ENCODE data around the gene IMP3. TPM values are rescaled to one million over a fixed set of nuclear protein-coding genes. Genes with fewer than 3 reads are reported as not detected.

The IMP3 gene
- total and polyA plus RNA-seq, 8 donors: 3.5 to 137 (median 74.1) TPM

- TF ChIP-seq POLR2A (IDR thresholded peaks at IDR 0.05) (no peak), POLR2AphosphoS5 (IDR thresholded peaks at IDR 0.05) (no peak), EP300 (IDR thresholded peaks at IDR 0.05) (no peak)
- TF ChIP-seq, protein P1, sequence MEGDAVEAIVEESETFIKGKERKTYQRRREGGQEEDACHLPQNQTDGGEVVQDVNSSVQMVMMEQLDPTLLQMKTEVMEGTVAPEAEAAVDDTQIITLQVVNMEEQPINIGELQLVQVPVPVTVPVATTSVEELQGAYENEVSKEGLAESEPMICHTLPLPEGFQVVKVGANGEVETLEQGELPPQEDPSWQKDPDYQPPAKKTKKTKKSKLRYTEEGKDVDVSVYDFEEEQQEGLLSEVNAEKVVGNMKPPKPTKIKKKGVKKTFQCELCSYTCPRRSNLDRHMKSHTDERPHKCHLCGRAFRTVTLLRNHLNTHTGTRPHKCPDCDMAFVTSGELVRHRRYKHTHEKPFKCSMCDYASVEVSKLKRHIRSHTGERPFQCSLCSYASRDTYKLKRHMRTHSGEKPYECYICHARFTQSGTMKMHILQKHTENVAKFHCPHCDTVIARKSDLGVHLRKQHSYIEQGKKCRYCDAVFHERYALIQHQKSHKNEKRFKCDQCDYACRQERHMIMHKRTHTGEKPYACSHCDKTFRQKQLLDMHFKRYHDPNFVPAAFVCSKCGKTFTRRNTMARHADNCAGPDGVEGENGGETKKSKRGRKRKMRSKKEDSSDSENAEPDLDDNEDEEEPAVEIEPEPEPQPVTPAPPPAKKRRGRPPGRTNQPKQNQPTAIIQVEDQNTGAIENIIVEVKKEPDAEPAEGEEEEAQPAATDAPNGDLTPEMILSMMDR (IDR thresholded peaks at IDR 0.05): no peak
- WGBS, 5 donors: 89 to 95% (median 94%) methylated on average over 5 to 9 of the region's 9 CpGs
- intact Hi-C loops (cut with DNase I; ENCODE audit: low total_unique reads): no loop called here
- Histone ChIP-seq H3K27me3 (no peaks in the 10 kb centered on the region), H3K27ac (peak overlapping the region; percentile 57 to 88 (median 84)), H3K36me3 (peaks cover 9 to 33% (median 15%) of the 10 kb centered on the region in 4 donors), H3K9me3 (no peaks in the 10 kb centered on the region), H3K4me1 (peaks cover 65 to 98% (median 89%) of the 10 kb centered on the region in 4 donors), H3K4me3 (no peak overlapping the region)
- DNase-seq: no peak
These were observed 22.9 kb upstream of the IMP3 start for GRCh38 chr15:75662823-75663519.

- intact Hi-C loops (cut with DNase I; ENCODE audit: low total_unique reads): no loop called here
- Histone ChIP-seq H3K4me3 (no peak overlapping the region), H3K36me3 (peaks cover 21 to 45% (median 28%) of the 10 kb centered on the region in 4 donors), H3K4me1 (peaks cover 55 to 86% (median 83%) of the 10 kb centered on the region in 4 donors), H3K27ac (peak overlapping the region; percentile 62 to 88 (median 84)), H3K27me3 (no peaks in the 10 kb centered on the region), H3K9me3 (no peaks in the 10 kb centered on the region)
- DNase-seq: no peak
- TF ChIP-seq POLR2A (IDR thresholded peaks at IDR 0.05) (no peak), EP300 (IDR thresholded peaks at IDR 0.05) (no peak)
- WGBS, 5 donors: 55 to 88% (median 78%) methylated on average over 3 of the region's 3 CpGs
These were observed 21.7 kb upstream of the IMP3 start for GRCh38 chr15:75661756-75662140.

GRCh38 chr15:75661100-75661755, 21.2 kb upstream of the IMP3 start:
- peak; percentile 87 to 94 for DNase-seq
- Histone ChIP-seq H3K27ac (peak overlapping the region; percentile 62 to 88 (median 84)), H3K27me3 (no peaks in the 10 kb centered on the region), H3K9me3 (no peaks in the 10 kb centered on the region), H3K36me3 (peaks cover 24 to 50% (median 33%) of the 10 kb centered on the region in 4 donors), H3K4me1 (peaks cover 50 to 83% (median 81%) of the 10 kb centered on the region in 4 donors), H3K4me3 (no peak overlapping the region)
- WGBS, 5 donors: 31 to 42% (median 33%) methylated on average over 12 to 14 of the region's 14 CpGs
- intact Hi-C loops (cut with DNase I; ENCODE audit: low total_unique reads): no loop called here
- TF ChIP-seq POLR2AphosphoS5 (IDR thresholded peaks at IDR 0.05): peak; percentile 32 to 84 (median 69)
- no peak for TF ChIP-seq POLR2A (IDR thresholded peaks at IDR 0.05)

GRCh38 chr15:75659928-75660645, 20.1 kb upstream of the IMP3 start:
- H3K36me3 ChIP-seq: peaks cover 24 to 61% (median 42%) of the 10 kb centered on the region in 4 donors
- DNase-seq: no peak
- intact Hi-C loops (cut with DNase I; ENCODE audit: low total_unique reads): no loop called here
- H3K9me3 ChIP-seq: no peaks in the 10 kb centered on the region
- peak overlapping the region; percentile 62 to 88 (median 84) for H3K27ac ChIP-seq
- no peak overlapping the region for H3K4me3 ChIP-seq
- TF ChIP-seq EP300 (IDR thresholded peaks at IDR 0.05) (no peak), POLR2AphosphoS5 (IDR thresholded peaks at IDR 0.05) (no peak), POLR2A (IDR thresholded peaks at IDR 0.05) (no peak)
- TF ChIP-seq, protein P1 (IDR thresholded peaks at IDR 0.05): no peak
- H3K27me3 ChIP-seq: no peaks in the 10 kb centered on the region
- 68 to 78% (median 71%) methylated on average over 17 of the region's 17 CpGs for WGBS, 5 donors
- H3K4me1 ChIP-seq: peaks cover 55 to 86% (median 81%) of the 10 kb centered on the region in 4 donors

GRCh38 chr15:75659141-75659771, 19.2 kb upstream of the IMP3 start:
- Histone ChIP-seq H3K27ac (peak overlapping the region; percentile 7 to 88 (median 84)), H3K4me1 (peaks cover 54 to 86% (median 80%) of the 10 kb centered on the region in 4 donors), H3K27me3 (no peaks in the 10 kb centered on the region), H3K9me3 (no peaks in the 10 kb centered on the region), H3K4me3 (no peak overlapping the region), H3K36me3 (peaks cover 24 to 67% (median 44%) of the 10 kb centered on the region in 4 donors)
- 69 to 81% (median 73%) methylated on average over 9 of the region's 9 CpGs for WGBS, 5 donors
- TF ChIP-seq POLR2A (IDR thresholded peaks at IDR 0.05) (no peak), EP300 (IDR thresholded peaks at IDR 0.05) (no peak), POLR2AphosphoS5 (IDR thresholded peaks at IDR 0.05) (no peak)
- TF ChIP-seq, protein P1 (IDR thresholded peaks at IDR 0.05): no peak
- no peak for DNase-seq
- intact Hi-C loops (cut with DNase I; ENCODE audit: low total_unique reads): no loop called here
